Jurkat, Clone E6-1 (cell line): ENCODE results near the gene ZFR2.

Source experiments
- DNase-seq: peaks from one replicate; pipeline ENCODE4 v3.0.0-alpha.2; 2011; ENCODE audit warnings: low read depth, low spot score
- H3K4me3 ChIP-seq: 2 replicates; pipeline ENCODE4 v1.5.1; 2011; ENCODE audit warnings: mild to moderate bottlenecking, low read length, control low read depth, moderate library complexity

ZFR2 gene

GRCh38 chr19:3844596-3844995 is 24.2 kb downstream of the ZFR2 start:
- DNase-seq: no peak
- H3K4me3 ChIP-seq: no peak overlapping the region

- DNase-seq: no peak
- no peak overlapping the region for H3K4me3 ChIP-seq
Measured at GRCh38 chr19:3842948-3843347, 25.9 kb downstream of the ZFR2 start.

- DNase-seq: no peak
- no peak overlapping the region for H3K4me3 ChIP-seq
Measured at GRCh38 chr19:3840804-3841203, 28.0 kb downstream of the ZFR2 start.

- no peak for DNase-seq
- H3K4me3 ChIP-seq: no peak overlapping the region
Measured at GRCh38 chr19:3839941-3840340, 28.9 kb downstream of the ZFR2 start.

GRCh38 chr19:3838661-3839060 is 30.2 kb downstream of the ZFR2 start:
- no peak for DNase-seq
- no peak overlapping the region for H3K4me3 ChIP-seq

- DNase-seq: no peak
- no peak overlapping the region for H3K4me3 ChIP-seq
Measured at GRCh38 chr19:3837922-3838321, 30.9 kb downstream of the ZFR2 start.

GRCh38 chr19:3837332-3837731 is 31.5 kb downstream of the ZFR2 start:
- no peak for DNase-seq
- no peak overlapping the region for H3K4me3 ChIP-seq

- no peak for DNase-seq
- no peak overlapping the region for H3K4me3 ChIP-seq
Measured at GRCh38 chr19:3836887-3837286, 32.0 kb downstream of the ZFR2 start.

- DNase-seq: no peak
- no peak overlapping the region for H3K4me3 ChIP-seq
Measured at GRCh38 chr19:3835055-3835435, 33.8 kb downstream of the ZFR2 start.

GRCh38 chr19:3834349-3835054 is 34.3 kb downstream of the ZFR2 start:
- DNase-seq: no peak
- no peak overlapping the region for H3K4me3 ChIP-seq

- DNase-seq: no peak
- no peak overlapping the region for H3K4me3 ChIP-seq
Measured at GRCh38 chr19:3833578-3834348, 35.1 kb downstream of the ZFR2 start.

GRCh38 chr19:3832001-3832400 is 36.8 kb downstream of the ZFR2 start:
- no peak for DNase-seq
- no peak overlapping the region for H3K4me3 ChIP-seq

GRCh38 chr19:3831601-3832000 is 37.2 kb downstream of the ZFR2 start:
- DNase-seq: no peak
- no peak overlapping the region for H3K4me3 ChIP-seq

- no peak overlapping the region for H3K4me3 ChIP-seq
- no peak for DNase-seq
Measured at GRCh38 chr19:3830621-3831589, 37.9 kb downstream of the ZFR2 start.

GRCh38 chr19:3827306-3827705 is 41.5 kb downstream of the ZFR2 start:
- no peak for DNase-seq
- H3K4me3 ChIP-seq: no peak overlapping the region

GRCh38 chr19:3826163-3826562 is 42.7 kb downstream of the ZFR2 start:
- no peak overlapping the region for H3K4me3 ChIP-seq
- DNase-seq: no peak

GRCh38 chr19:3825286-3825956 is 43.4 kb downstream of the ZFR2 start:
- H3K4me3 ChIP-seq: no peak overlapping the region
- DNase-seq: no peak

- no peak for DNase-seq
- no peak overlapping the region for H3K4me3 ChIP-seq
Measured at GRCh38 chr19:3823350-3823713, 45.5 kb downstream of the ZFR2 start.

GRCh38 chr19:3822683-3823349 is 46.0 kb downstream of the ZFR2 start:
- no peak overlapping the region for H3K4me3 ChIP-seq
- no peak for DNase-seq
